ENCODE measurements around the gene FAM50B.

The FAM50B gene
- 0 to 11.2 (median 8.2) reads per million in 9 experiments for total RNA-seq

- Mint-ChIP-seq H3K9me3 (no peaks in the 10 kb centered on the region), H3K27me3 (no peaks in the 10 kb centered on the region), H3K36me3 (ENCODE audit: insufficient read depth) (peaks cover 16% of the 10 kb centered on the region), H3K4me1 (ENCODE audit: low read depth in 2 of 2) (peaks cover 6 to 22% of the 10 kb centered on the region in 2 donors), H3K4me3 (peak within 1 kb of the TSS; percentile 65 to 75), H3K27ac (peak within 1 kb of the TSS; percentile 88 to 89)
- ATAC-seq (replicated peaks), result peak; percentile 81
- peak; percentile 86 to 87 (median 87) for DNase-seq
These were observed at the start of gene FAM50B for GRCh38 chr6:3848925-3849605. FAM50B (plus strand) TSS chr6:3849373; CDS start chr6:3849812, 439 bp downstream.

DNA sequence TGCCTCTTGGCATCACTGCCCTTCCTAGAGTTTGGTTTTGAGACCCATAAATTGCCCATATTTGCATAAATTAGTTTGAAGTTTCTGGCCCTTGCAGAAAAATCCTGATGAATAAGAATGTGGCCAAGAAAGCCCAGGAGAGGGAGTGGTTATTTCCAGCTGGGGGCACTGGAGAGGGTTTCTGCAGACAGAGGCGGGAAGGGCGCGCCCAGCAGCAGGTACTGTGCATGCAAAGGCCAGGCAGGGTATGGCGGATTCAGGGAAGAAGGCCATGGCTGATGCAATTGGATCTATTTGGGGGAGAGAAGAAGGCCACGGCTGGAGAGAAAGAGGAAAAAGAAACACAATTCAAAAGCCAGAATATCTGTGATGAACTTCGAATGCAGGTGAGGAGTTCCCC lies 49.5 kb upstream of the FAM50B start:
- Mint-ChIP-seq H3K27ac (no peak overlapping the region), H3K4me1 (ENCODE audit: low read depth in 2 of 2) (no peaks in the 10 kb centered on the region), H3K36me3 (ENCODE audit: insufficient read depth) (peaks cover 3% of the 10 kb centered on the region), H3K9me3 (no peaks in the 10 kb centered on the region), H3K27me3 (no peaks in the 10 kb centered on the region), H3K4me3 (no peak overlapping the region)
- ATAC-seq (replicated peaks) (no peak), DNase-seq (no peak)

- H3K36me3 Mint-ChIP-seq (ENCODE audit: insufficient read depth), result peaks cover 3% of the 10 kb centered on the region
- no peak overlapping the region for H3K27ac Mint-ChIP-seq
- H3K4me1 Mint-ChIP-seq (ENCODE audit: low read depth in 2 of 2), result no peaks in the 10 kb centered on the region
- no peak for ATAC-seq (replicated peaks)
- H3K9me3 Mint-ChIP-seq, result no peaks in the 10 kb centered on the region
- no peak overlapping the region for H3K4me3 Mint-ChIP-seq
- H3K27me3 Mint-ChIP-seq, result no peaks in the 10 kb centered on the region
- no peak for DNase-seq
These were observed 48.2 kb upstream of the FAM50B start for GRCh38 chr6:3800850-3801591.

DNA sequence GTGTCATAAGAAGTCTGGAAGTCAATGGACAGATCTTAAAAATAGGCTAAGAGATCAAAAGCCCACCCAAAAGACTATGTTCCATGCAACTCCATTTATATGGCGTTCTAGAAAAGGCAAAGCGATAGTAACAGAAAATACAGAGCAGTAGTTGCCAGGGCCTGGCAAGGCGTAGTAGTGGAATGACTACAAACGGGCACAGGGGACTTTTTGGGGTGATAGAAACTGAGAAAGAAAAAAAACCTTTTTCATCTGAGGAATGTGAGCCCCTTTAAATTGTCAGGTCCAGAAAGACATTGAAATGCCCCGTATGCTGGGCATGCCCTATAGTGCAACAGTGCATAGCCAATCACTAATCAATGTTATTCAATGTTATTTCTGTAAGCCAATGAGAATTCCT lies 47.2 kb upstream of the FAM50B start:
- DNase-seq (no peak), ATAC-seq (replicated peaks) (no peak)
- Mint-ChIP-seq H3K4me1 (ENCODE audit: low read depth in 2 of 2) (no peaks in the 10 kb centered on the region), H3K27ac (no peak overlapping the region), H3K27me3 (no peaks in the 10 kb centered on the region), H3K4me3 (no peak overlapping the region), H3K9me3 (no peaks in the 10 kb centered on the region), H3K36me3 (ENCODE audit: insufficient read depth) (peaks cover 3% of the 10 kb centered on the region)

- peaks cover 3% of the 10 kb centered on the region for H3K36me3 Mint-ChIP-seq (ENCODE audit: insufficient read depth)
- H3K9me3 Mint-ChIP-seq, result no peaks in the 10 kb centered on the region
- peaks cover 0 to 6% of the 10 kb centered on the region in 2 donors for H3K27me3 Mint-ChIP-seq
- no peak overlapping the region for H3K27ac Mint-ChIP-seq
- ATAC-seq (replicated peaks), result no peak
- no peaks in the 10 kb centered on the region for H3K4me1 Mint-ChIP-seq (ENCODE audit: low read depth in 2 of 2)
- DNase-seq, result no peak
- no peak overlapping the region for H3K4me3 Mint-ChIP-seq
These were observed 45.3 kb upstream of the FAM50B start for GRCh38 chr6:3803627-3804468.

DNA sequence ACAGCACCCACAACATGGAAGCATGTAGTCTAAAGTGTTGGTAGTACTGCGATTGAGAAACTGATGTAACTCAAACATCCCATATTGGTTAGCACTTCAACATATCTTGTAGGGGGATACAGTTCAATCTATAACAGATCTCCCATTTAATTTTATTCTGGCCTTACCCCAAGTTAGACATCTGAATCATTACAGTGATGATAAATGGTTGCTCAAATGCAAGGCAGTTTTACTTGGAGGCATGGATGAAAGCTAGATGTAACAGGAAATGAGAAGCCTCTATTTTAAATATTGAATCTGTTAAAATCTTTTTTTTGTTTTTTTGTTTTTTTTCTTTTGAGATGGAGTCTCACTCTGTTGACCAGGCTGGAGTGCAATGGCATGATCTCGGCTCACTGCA lies 44.2 kb upstream of the FAM50B start:
- no peak overlapping the region for H3K27ac Mint-ChIP-seq
- H3K4me3 Mint-ChIP-seq, result no peak overlapping the region
- DNase-seq (no peak), ATAC-seq (replicated peaks) (no peak)
- H3K4me1 Mint-ChIP-seq (ENCODE audit: low read depth in 2 of 2), result no peaks in the 10 kb centered on the region
- H3K27me3 Mint-ChIP-seq, result peaks cover 0 to 6% of the 10 kb centered on the region in 2 donors
- H3K9me3 Mint-ChIP-seq, result no peaks in the 10 kb centered on the region
- H3K36me3 Mint-ChIP-seq (ENCODE audit: insufficient read depth), result peaks cover 3% of the 10 kb centered on the region

GRCh38 chr6:3805448-3806123 lies 43.6 kb upstream of the FAM50B start:
- no peak for DNase-seq
- Mint-ChIP-seq H3K36me3 (ENCODE audit: insufficient read depth) (peaks cover 3% of the 10 kb centered on the region), H3K27me3 (peaks cover under 1 to 8% of the 10 kb centered on the region in 2 donors), H3K27ac (no peak overlapping the region), H3K9me3 (no peaks in the 10 kb centered on the region), H3K4me3 (no peak overlapping the region), H3K4me1 (ENCODE audit: low read depth in 2 of 2) (no peaks in the 10 kb centered on the region)
- no peak for ATAC-seq (replicated peaks)

DNA sequence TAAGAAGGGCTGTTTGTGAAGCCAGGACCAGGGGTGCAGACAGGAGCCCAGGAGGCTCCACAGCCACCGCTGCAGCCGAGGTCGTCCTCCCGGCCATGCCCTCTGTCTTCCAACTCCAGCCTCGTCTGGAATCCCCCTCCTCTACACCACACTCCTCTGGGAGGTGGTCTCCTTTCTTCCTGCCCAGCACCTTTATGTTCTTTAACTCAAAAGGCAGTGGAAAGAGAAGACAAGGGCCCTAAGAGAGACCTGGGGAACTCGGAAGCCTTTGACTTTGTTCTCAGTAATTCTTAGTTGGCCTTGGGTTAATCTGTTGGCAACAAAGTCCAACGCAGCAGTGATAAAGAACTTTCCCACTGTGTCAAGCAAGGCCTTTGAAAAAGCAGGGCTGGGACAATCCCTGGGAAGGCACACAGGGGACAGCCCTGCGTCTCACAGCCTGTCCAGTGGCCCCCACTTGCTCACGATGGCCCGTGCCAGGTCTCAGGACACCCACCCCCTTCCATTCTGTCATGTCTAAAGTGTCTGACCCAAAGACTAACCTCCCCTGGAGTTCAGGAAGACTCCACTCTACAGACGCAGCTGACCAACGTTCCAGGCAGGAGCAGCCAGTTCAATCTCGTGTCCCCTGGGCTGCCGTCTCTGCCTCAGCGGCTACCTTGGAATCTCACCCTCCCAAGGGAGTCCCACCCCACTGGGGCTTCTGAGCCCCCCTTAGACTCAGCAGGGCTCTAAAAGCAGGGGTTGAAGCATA lies 42.8 kb upstream of the FAM50B start:
- no peaks in the 10 kb centered on the region for H3K4me1 Mint-ChIP-seq (ENCODE audit: low read depth in 2 of 2)
- peaks cover under 1% of the 10 kb centered on the region for H3K36me3 Mint-ChIP-seq (ENCODE audit: insufficient read depth)
- peaks cover 6 to 15% of the 10 kb centered on the region in 2 donors for H3K27me3 Mint-ChIP-seq
- H3K27ac Mint-ChIP-seq, result no peak overlapping the region
- ATAC-seq (replicated peaks) (no peak), DNase-seq (no peak)
- no peak overlapping the region for H3K4me3 Mint-ChIP-seq
- no peaks in the 10 kb centered on the region for H3K9me3 Mint-ChIP-seq

DNA sequence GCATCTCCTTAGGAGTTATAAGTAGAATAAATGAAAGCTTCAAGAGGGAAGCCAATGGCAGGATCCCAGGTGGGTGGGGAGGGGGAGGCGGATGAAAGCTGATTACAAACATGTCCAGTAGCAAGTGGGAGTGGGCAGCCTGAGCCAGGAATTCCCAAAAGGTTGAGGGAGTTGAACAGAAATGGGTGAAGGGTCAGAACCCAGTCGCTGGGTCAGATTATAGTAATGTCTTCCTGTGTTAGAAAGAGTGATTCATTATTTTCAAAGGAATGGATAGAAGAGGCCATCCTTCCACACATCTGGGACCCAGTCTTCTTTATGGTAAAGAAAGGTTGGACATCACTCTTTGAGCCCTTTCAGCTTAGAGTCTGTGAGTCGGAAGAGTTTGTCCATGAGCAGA lies 41.0 kb upstream of the FAM50B start:
- Mint-ChIP-seq H3K4me1 (ENCODE audit: low read depth in 2 of 2) (no peaks in the 10 kb centered on the region), H3K4me3 (no peak overlapping the region), H3K9me3 (no peaks in the 10 kb centered on the region), H3K27ac (no peak overlapping the region), H3K36me3 (ENCODE audit: insufficient read depth) (no peaks in the 10 kb centered on the region), H3K27me3 (peaks cover 6 to 17% of the 10 kb centered on the region in 2 donors)
- no peak for DNase-seq
- ATAC-seq (replicated peaks), result no peak

DNA sequence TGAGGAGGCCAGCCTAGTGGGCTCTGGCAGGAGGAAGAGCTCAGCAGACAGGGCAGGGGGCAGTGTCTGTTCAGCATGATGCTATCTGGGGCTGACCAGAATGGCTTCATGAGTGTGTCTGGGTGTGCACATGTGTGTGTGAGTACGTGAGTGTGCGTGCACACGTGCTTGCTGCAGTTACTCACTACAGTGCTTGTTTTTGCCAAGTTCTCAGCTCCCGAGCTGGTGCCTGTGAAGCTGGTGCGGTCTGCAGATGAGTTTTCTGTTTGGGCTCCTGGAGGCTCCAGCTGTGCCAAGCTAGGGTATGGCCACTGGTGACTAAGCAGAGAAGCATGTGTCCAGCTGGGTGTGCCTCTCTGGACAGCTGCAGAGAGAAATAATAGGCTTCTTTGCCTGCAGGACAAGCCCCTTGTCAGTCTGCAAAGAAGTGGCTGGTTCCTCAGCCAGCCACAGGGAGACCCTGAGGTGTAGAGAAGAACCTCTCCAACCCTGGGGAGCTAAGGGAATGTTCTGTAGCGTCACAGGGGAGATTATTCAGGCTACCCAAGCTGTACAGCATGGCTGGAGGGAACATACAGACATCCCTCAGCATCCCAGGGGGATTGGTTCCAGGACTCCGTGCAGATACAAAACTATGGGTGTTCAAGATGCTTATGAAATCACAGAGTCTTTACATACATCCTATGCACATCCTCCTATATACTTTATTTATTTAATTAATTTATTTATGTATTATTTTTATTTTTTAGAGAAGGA lies 40.2 kb upstream of the FAM50B start:
- no peaks in the 10 kb centered on the region for H3K4me1 Mint-ChIP-seq (ENCODE audit: low read depth in 2 of 2)

GRCh38 chr6:3809515-3809891 lies 39.7 kb upstream of the FAM50B start:
- peaks cover 6 to 17% of the 10 kb centered on the region in 2 donors for H3K27me3 Mint-ChIP-seq
- H3K4me1 Mint-ChIP-seq (ENCODE audit: low read depth in 2 of 2), result no peaks in the 10 kb centered on the region
- no peaks in the 10 kb centered on the region for H3K36me3 Mint-ChIP-seq (ENCODE audit: insufficient read depth)
- no peaks in the 10 kb centered on the region for H3K9me3 Mint-ChIP-seq
- DNase-seq, result no peak
- H3K4me3 Mint-ChIP-seq, result no peak overlapping the region
- no peak for ATAC-seq (replicated peaks)
- H3K27ac Mint-ChIP-seq, result no peak overlapping the region

More for the DNA sequence above, 40.2 kb upstream of the FAM50B start:
- Mint-ChIP-seq H3K9me3 (no peaks in the 10 kb centered on the region), H3K36me3 (ENCODE audit: insufficient read depth) (no peaks in the 10 kb centered on the region), H3K4me3 (no peak overlapping the region), H3K27me3 (peaks cover 6 to 17% of the 10 kb centered on the region in 2 donors), H3K27ac (no peak overlapping the region)
- ATAC-seq (replicated peaks) (no peak), DNase-seq (no peak)

DNA sequence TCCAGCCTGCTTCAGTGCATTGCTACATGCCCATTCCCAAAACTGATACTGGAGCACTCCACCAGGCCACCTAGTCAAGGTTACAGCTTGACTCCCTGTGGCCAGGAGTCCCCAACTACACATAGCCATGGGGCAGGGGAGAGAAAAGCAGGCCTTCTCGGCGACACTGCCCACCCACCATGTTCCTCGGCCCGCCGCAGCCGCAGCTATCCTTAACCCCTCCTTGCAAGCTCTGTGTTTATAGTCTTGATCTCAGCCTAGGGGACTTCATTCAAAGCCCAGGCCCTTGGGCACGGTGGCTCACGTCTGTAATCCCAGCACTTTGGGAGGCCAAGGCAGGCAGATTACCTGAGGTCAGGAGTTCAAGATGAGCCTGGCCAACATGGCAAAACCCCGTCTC lies 39.2 kb upstream of the FAM50B start:
- peaks cover 6 to 17% of the 10 kb centered on the region in 2 donors for H3K27me3 Mint-ChIP-seq
- no peaks in the 10 kb centered on the region for H3K4me1 Mint-ChIP-seq (ENCODE audit: low read depth in 2 of 2)

More for the DNA sequence above, 39.2 kb upstream of the FAM50B start:
- ATAC-seq (replicated peaks) (no peak), DNase-seq (no peak)
- H3K36me3 Mint-ChIP-seq (ENCODE audit: insufficient read depth), result no peaks in the 10 kb centered on the region
- H3K27ac Mint-ChIP-seq, result no peak overlapping the region
- H3K4me3 Mint-ChIP-seq, result no peak overlapping the region
- H3K9me3 Mint-ChIP-seq, result no peaks in the 10 kb centered on the region
